Measurements from ENCODE around the gene FAM89B. TPM values are rescaled to one million over a fixed set of nuclear protein-coding genes. Genes with fewer than 3 reads are reported as not detected.
A peak's percentile ranks its signal among the peaks of the same experiment; 100 is the strongest.

Gene FAM89B
- total RNA-seq, 1 donor from 2014 or later, result 21.6 TPM

DNA sequence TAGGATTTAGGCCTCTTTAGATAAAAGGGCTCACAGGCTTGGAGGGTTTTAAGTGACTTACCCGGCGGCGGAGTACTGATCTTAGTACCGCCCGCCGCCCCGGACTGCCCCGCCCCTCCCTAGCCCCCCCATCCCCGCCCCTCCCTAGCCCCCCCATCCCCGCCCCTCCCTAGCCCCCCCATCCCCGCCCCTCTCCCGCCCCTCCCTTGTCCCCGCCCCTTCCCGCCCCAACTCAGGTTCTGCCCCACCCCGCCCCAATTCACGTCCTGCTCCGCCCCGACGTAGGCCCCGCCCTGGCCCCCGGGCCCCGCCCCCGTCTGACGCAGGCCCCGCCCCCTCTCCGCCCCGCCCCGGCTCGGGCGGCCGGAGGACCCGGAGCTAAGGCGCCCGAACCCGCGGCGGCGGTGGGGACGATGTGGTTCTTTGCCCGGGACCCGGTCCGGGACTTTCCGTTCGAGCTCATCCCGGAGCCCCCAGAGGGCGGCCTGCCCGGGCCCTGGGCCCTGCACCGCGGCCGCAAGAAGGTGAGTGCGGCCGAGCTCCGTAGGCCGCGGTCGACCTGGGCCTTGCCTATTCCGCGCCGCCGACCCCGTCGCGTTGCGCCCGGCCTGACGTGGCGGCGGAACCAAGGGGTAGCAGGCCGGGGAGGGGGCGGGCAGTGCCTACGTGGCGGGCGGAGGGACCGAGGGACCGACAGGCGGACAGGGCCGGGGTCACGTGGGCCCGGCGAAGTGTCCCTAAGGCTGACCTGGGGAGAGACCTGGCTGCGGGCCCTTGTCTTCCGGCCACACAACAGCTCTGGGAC lies 47.4 kb upstream of the FAM89B start, which contains the start of gene SCYL1:
TSS of gene SCYL1 (plus strand) at position 343 of the 805 bp plus-strand sequence. CDS start at position 414, 71 bp downstream.
- DNase-seq (peak; percentile 78), ATAC-seq (ENCODE audit: low read depth) (peak; percentile 95)
- ChIA-PET POLR2A (interaction anchor here (0.6 to 4.5 kb wide), 29 partner anchors 11 to 360 kb away, joined by 3 to 37 read pairs (median 4); partner anchors contain the start of genes DPF2, EHBP1L1, MALAT1 and NEAT1), CTCF (interaction anchor here (1.1 to 3.6 kb wide), 3 partner anchors 16 to 334 kb away, joined by 3 to 12 read pairs (median 4); partner anchors contain the start of gene PCNX3)
- no peak for TF ChIP-seq CTCF (IDR thresholded peaks at IDR 0.05)
- peaks cover 47% of the 10 kb centered on the region for H3K4me1 Mint-ChIP-seq
- H3K36me3 Mint-ChIP-seq (ENCODE audit: low read depth), result peaks cover 27% of the 10 kb centered on the region
- H3K9me3 Mint-ChIP-seq, result no peaks in the 10 kb centered on the region
- no peaks in the 10 kb centered on the region for H3K27me3 Mint-ChIP-seq
- peak within 1 kb of the TSS; percentile 66 for H3K27ac Mint-ChIP-seq
- H3K4me3 Mint-ChIP-seq, result peak within 1 kb of the TSS; percentile 81
- intact Hi-C loops (cut with micrococcal nuclease), result loop anchor here (1.0 kb wide), 1 partner anchor 15 kb away; no protein-coding TSS in a partner anchor

DNA sequence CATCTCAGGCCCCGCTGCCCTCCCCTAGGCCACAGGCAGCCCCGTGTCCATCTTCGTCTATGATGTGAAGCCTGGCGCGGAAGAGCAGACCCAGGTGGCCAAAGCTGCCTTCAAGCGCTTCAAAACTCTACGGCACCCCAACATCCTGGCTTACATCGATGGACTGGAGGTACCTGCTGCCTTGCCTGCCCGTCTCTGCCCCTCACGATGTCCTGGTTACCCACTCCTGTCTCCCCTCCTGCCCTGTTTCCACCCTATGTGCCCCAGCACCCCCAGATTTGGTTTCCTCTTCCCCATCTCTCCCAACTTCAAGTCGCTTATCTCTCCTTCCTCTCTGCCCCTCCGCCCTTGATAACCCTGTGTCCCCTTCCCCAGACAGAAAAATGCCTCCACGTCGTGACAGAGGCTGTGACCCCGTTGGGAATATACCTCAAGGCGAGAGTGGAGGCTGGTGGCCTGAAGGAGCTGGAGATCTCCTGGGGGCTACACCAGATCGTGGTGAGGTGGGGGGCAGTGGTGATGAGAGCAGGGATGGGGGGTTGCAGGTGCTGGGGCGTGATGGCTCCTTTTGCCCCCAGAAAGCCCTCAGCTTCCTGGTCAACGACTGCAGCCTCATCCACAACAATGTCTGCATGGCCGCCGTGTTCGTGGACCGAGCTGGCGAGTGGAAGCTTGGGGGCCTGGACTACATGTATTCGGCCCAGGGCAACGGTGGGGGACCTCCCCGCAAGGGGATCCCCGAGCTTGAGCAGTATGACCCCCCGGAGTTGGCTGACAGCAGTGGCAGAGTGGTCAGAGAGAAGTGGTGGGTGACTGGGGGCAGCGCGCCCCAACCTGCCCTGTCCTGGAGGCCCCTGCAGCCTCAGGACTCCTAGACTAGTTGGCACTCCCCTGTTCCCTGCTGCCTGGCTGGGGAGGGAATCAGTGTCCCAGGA lies 46.5 kb upstream of the FAM89B start:
- TF ChIP-seq CTCF (IDR thresholded peaks at IDR 0.05), result no peak
- ChIA-PET POLR2A (interaction anchor here (0.6 to 4.5 kb wide), 25 partner anchors 10 to 359 kb away, joined by 3 to 37 read pairs (median 5); partner anchors contain the start of genes DPF2, EHBP1L1, MALAT1 and NEAT1), CTCF (interaction anchor here (1.2 to 3.6 kb wide), 2 partner anchors 15 to 334 kb away, joined by 4 to 12 read pairs; no protein-coding TSS in a partner anchor)
- Mint-ChIP-seq H3K9me3 (no peaks in the 10 kb centered on the region), H3K4me3 (peak overlapping the region; percentile 81), H3K4me1 (peaks cover 47% of the 10 kb centered on the region), H3K27me3 (no peaks in the 10 kb centered on the region), H3K36me3 (ENCODE audit: low read depth) (peaks cover 34% of the 10 kb centered on the region), H3K27ac (peak overlapping the region; percentile 66)
- no peak for ATAC-seq (ENCODE audit: low read depth)
- intact Hi-C loops (cut with micrococcal nuclease), result no loop called here
- no peak for DNase-seq

DNA sequence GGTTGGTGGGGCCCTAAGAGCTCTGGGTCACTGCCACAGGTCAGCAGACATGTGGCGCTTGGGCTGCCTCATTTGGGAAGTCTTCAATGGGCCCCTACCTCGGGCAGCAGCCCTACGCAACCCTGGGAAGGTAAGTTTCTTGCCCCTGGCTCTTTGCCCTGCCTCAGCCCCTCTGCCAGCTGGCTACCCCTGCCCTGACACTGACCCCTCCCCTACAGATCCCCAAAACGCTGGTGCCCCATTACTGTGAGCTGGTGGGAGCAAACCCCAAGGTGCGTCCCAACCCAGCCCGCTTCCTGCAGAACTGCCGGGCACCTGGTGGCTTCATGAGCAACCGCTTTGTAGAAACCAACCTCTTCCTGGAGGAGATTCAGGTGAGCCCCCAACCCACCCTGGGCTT lies 45.6 kb upstream of the FAM89B start:
- intact Hi-C loops (cut with micrococcal nuclease), result no loop called here
- ChIA-PET CTCF (interaction anchor here (3.6 kb wide), 1 partner anchor 14 kb away, joined by 12 read pairs; no protein-coding TSS in a partner anchor), POLR2A (interaction anchor here (0.6 to 4.5 kb wide), 5 partner anchors 11 to 360 kb away, joined by 3 to 37 read pairs (median 10); partner anchors contain the start of genes MALAT1 and PCNX3)
- no peaks in the 10 kb centered on the region for H3K27me3 Mint-ChIP-seq
- TF ChIP-seq CTCF (IDR thresholded peaks at IDR 0.05), result no peak
- no peak for ATAC-seq (ENCODE audit: low read depth)
- H3K9me3 Mint-ChIP-seq, result no peaks in the 10 kb centered on the region
- peak overlapping the region; percentile 28 for H3K4me3 Mint-ChIP-seq
- H3K4me1 Mint-ChIP-seq, result peaks cover 44% of the 10 kb centered on the region
- no peak overlapping the region for H3K27ac Mint-ChIP-seq
- no peak for DNase-seq
- H3K36me3 Mint-ChIP-seq (ENCODE audit: low read depth), result peaks cover 43% of the 10 kb centered on the region

DNA sequence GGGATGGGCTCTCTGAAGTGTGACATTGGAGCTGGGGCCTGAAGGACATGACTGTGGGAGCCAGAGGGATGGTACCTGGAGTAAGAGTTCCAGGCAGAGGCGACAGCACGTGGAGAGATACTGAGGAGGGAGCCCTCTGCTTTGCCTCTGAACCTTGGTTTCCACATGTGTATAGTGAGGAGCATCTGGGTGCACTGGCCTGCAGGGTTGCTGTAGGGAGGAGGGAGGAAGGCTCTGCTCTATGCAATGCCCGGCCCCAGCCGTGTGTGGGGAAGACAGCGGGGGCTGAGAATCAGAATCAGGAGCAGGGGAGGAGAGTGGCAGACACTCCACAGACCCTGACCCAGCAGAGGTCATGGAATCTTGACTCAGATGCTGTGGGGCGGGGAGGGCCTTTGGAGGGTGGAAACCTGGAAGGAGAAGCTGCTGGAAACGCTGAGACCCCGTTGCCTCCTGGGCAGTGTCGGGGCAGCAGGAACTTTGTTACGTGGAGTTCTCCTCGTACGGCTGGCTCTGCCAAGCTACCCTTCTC lies 43.5 kb upstream of the FAM89B start:
- Mint-ChIP-seq H3K36me3 (ENCODE audit: low read depth) (peaks cover 60% of the 10 kb centered on the region), H3K4me1 (peaks cover 25% of the 10 kb centered on the region), H3K27me3 (no peaks in the 10 kb centered on the region), H3K9me3 (no peaks in the 10 kb centered on the region), H3K4me3 (no peak overlapping the region), H3K27ac (no peak overlapping the region)
- no peak for ATAC-seq (ENCODE audit: low read depth)
- intact Hi-C loops (cut with micrococcal nuclease), result no loop called here
- ChIA-PET CTCF (no interaction called here), POLR2A (interaction anchor here (0.7 kb wide), 1 partner anchor 18 kb away, joined by 4 read pairs; no protein-coding TSS in a partner anchor)
- DNase-seq, result no peak
- no peak for TF ChIP-seq CTCF (IDR thresholded peaks at IDR 0.05)
